K562 (cell line): ENCODE measurements around the gene SLC5A10. TPM values are rescaled to one million over a fixed set of nuclear protein-coding genes. Genes with fewer than 3 reads are reported as not detected.
A peak's percentile ranks its signal among the peaks of the same experiment; 100 is the strongest.

ENCODE experiments used
- ATAC-seq: fragments of 200-7000 bp; cut with Tn5 transposase; 3 replicates; pipeline ENCODE4 v1.9.1; 2020; ENCODE audit warnings: moderate library complexity
- BruUV-seq: library from RNA; stranded (reverse); fragments of 400-500 nt; replicated peaks from 2 replicates; lab custom pipeline; 2021; lab: Mats Ljungman, UMichigan
- CTCF ChIA-PET: fragments of 300-600 bp; formaldehyde crosslinking; extraction: SDS; loops from one replicate; lab custom pipeline; 2021; ENCODE audit warnings: low intra/inter-chr PET ratio; lab: Yijun Ruan, JAX
- POLR2A ChIA-PET: fragments of 300-600, 350-650 bp; sonication (Branson Sonifier 250); formaldehyde crosslinking; extraction: SDS; loops from one replicate; lab custom pipeline; 2021; ENCODE audit warnings: antibody characterized with exemption, inconsistent platforms; lab: Yijun Ruan, JAX
- DNase-seq, 4 experiments: peaks; one replicate each; pipeline versions ENCODE4 v3.0.0 to v3.0.0-alpha.2; 2011 to 2018; ENCODE audit warnings: low spot score in 3 of 4, mixed read lengths in 3 of 4; ENCODE audit errors: extremely low read depth in 1 of 4
- FAIRE-seq: peaks from 2 replicates; lab custom pipeline; 2011; peaks lifted over from hg19 to GRCh38; lab: Jason Lieb, UNC
- H2AFZ ChIP-seq: 2 replicates; pipeline ENCODE4 v1.6.0; 2011; ENCODE audit warnings: low read depth, low read length, control low read depth, inconsistent platforms
- H3K27ac ChIP-seq: fragments of 200-600 bp; 3 replicates; pipeline ENCODE4 v1.8.0; 2011; ENCODE audit warnings: low read depth, mild to moderate bottlenecking, control low read depth, inconsistent platforms, low read length, moderate library complexity, mixed read lengths; ENCODE audit errors: extremely low read depth
- H3K27me3 ChIP-seq, 2 experiments: fragments of 300-600 bp in 1 of 2; 2 replicates in 1 of 2; 3 replicates in 1 of 2; pipeline versions ENCODE4 v1.6.0 to v1.8.0; 2011; ENCODE audit warnings: inconsistent platforms in 2 of 2, low read length in 2 of 2, mild to moderate bottlenecking in 1 of 2, mixed read lengths in 1 of 2, moderate library complexity in 1 of 2; ENCODE audit not compliant: control insufficient read depth in 2 of 2, insufficient read depth in 2 of 2
- H3K36me3 ChIP-seq: fragments of 300-600 bp; 3 replicates; pipeline ENCODE4 v1.8.0; 2011; ENCODE audit warnings: mild to moderate bottlenecking, low read length, inconsistent platforms; ENCODE audit not compliant: control insufficient read depth, insufficient read depth
- H3K4me1 ChIP-seq, 2 experiments: fragments of 200-600 bp in 1 of 2; replicated peaks in 1 of 2; 2 replicates in 1 of 2; 3 replicates in 1 of 2; pipeline versions ENCODE4 v1.5.1 to v1.8.0; 2011; ENCODE audit warnings: inconsistent platforms in 2 of 2, low read length in 2 of 2, mild to moderate bottlenecking in 1 of 2, mixed read lengths in 1 of 2, moderate library complexity in 1 of 2; ENCODE audit not compliant: control insufficient read depth in 2 of 2, insufficient read depth in 2 of 2
- H3K4me2 ChIP-seq: 2 replicates; pipeline ENCODE4 v1.6.1; 2011; ENCODE audit warnings: low read length, control low read depth, inconsistent platforms, mixed read lengths; ENCODE audit not compliant: insufficient read depth
- H3K4me3 ChIP-seq: fragments of 200-600 bp; sonication (generic), shearing (Covaris generic); 2 replicates; pipeline ENCODE4 v1.5.1; 2016; ENCODE audit warnings: control low read depth, inconsistent platforms
- H3K79me2 ChIP-seq: fragments of 200-600 bp; 3 replicates; pipeline ENCODE4 v1.8.0; 2011; ENCODE audit warnings: low read length, inconsistent platforms; ENCODE audit not compliant: control insufficient read depth, insufficient read depth
- H3K9ac ChIP-seq, 2 experiments: 2 replicates each; pipeline versions ENCODE4 v1.6.0 to v1.6.1; 2011; ENCODE audit warnings: low read depth in 2 of 2, low read length in 2 of 2, control low read depth in 1 of 2, inconsistent platforms in 1 of 2, mild to moderate bottlenecking in 1 of 2, mixed read lengths in 1 of 2; ENCODE audit not compliant: insufficient read depth in 1 of 2
- H3K9me1 ChIP-seq: one replicate; pipeline ENCODE4 v1.6.0; 2011; ENCODE audit warnings: inconsistent platforms, mild to moderate bottlenecking, low read length, moderate library complexity; ENCODE audit not compliant: control insufficient read depth, insufficient read depth
- H3K9me3 ChIP-seq: replicated peaks from 2 replicates; pipeline ENCODE4 v1.5.1; 2011; ENCODE audit warnings: low read depth, low read length, inconsistent platforms; ENCODE audit not compliant: control insufficient read depth, insufficient read depth
- H4K20me1 ChIP-seq: replicated peaks from 2 replicates; pipeline ENCODE4 v1.6.1; 2011; ENCODE audit warnings: low read length, inconsistent platforms, mixed read lengths; ENCODE audit not compliant: control insufficient read depth, insufficient read depth
- CTCF ChIP-seq, 3 experiments: IDR thresholded peaks in 2 of 3; conservative IDR thresholded peaks in 1 of 3; 2 replicates each; pipeline ENCODE4 v1.5.1; 2011 to 2012; ENCODE audit warnings: low read length in 3 of 3, mild to moderate bottlenecking in 3 of 3, control low read depth in 2 of 3, improper control_type of control experiment in 1 of 3, inconsistent platforms in 1 of 3, low read depth in 1 of 3, mixed read lengths in 1 of 3, moderate library complexity in 1 of 3; ENCODE audit not compliant: insufficient read depth in 2 of 3
- RNF2 ChIP-seq: sonication (generic); IDR thresholded peaks from 2 replicates; pipeline ENCODE4 v1.6.1; 2016
- WGBS: fragments of 100-300 bp; shearing (Covaris generic); methylation state at CpG from one replicate; pipeline ENCODE4 v1.1.6; 2016; ENCODE audit warnings: low coverage, mixed read lengths; ENCODE audit not compliant: insufficient coverage; ENCODE audit errors: missing lambda C conversion rate; 5-methylcytosine and 5-hydroxymethylcytosine counted together
- in situ Hi-C: fragments of 300-500 bp; cut with MboI; formaldehyde crosslinking; loops from 4 replicates; pipeline ENCODE4 v1.15.0; 2018; ENCODE audit warnings: inconsistent platforms, mixed read lengths
- intact Hi-C: fragments of 100-400 bp; cut with micrococcal nuclease; formaldehyde crosslinking; loops from 2 replicates; pipeline ENCODE4 v1.14.2; 2022
- polyA plus RNA-seq, 8 experiments: library from polyadenylated mRNA; depleted of rRNA in 4 of 8; stranded (reverse) in 5 of 8; unstranded in 3 of 8; fragments of >200 nt; fragmentation: Nextera tagmentation in 2 of 8; fragmentation: Illumina TruSeq in 1 of 8; extraction: Ambion mirVana in 2 of 8; extraction: Trizol in 1 of 8; gene quantifications; 2 replicates each; pipeline versions ENCODE4 v1.2.1 to v1.2.3, GENCODE V29; 2011 to 2014; ENCODE audit warnings: inconsistent platforms in 1 of 8, missing spikeins in 1 of 8
- total RNA-seq, 7 experiments: library from RNA; depleted of rRNA in 6 of 7; stranded (reverse); fragments of >200 nt in 6 of 7; fragmentation: Illumina TruSeq in 2 of 7; extraction: Trizol in 2 of 7; gene quantifications; 2 replicates each; pipeline versions ENCODE4 v1.2.1 to v1.2.3, GENCODE V29; 2011 to 2021; ENCODE audit warnings: low replicate concordance in 1 of 7

Gene SLC5A10
- total and polyA plus RNA-seq, 9 of the 15 experiments (the other 6 are each of a cell fraction or from before 2014, with no cell fraction given): 0.03 to 0.09 (median 0.03) TPM; not detected in 5

- Histone ChIP-seq H3K79me2 (no peaks in the 10 kb centered on the region), H3K4me2 (no peak overlapping the region), H3K4me3 (no peak overlapping the region), H3K36me3 (peaks cover 30% of the 10 kb centered on the region), H4K20me1 (no peaks in the 10 kb centered on the region), H2AFZ (no peak overlapping the region), H3K27me3 (no peaks in the 10 kb centered on the region), H3K9me3 (no peaks in the 10 kb centered on the region), H3K4me1 (peaks cover 0 to 3% of the 10 kb centered on the region in 2 experiments; a peak in 1 of 5 replicates), H3K27ac (no peak overlapping the region), H3K9me1 (no peaks in the 10 kb centered on the region), H3K9ac (no peak overlapping the region)
- CTCF ChIA-PET: no interaction called here
- no peak for FAIRE-seq
- BruUV-seq: no TSS peak
- intact Hi-C loops: no loop called here
- in situ Hi-C loops: no loop called here
- POLR2A ChIA-PET: no interaction called here
- TF ChIP-seq CTCF (IDR thresholded peaks at IDR 0.05 in 2 of 3, conservative IDR thresholded peaks at IDR 0.05 in 1 of 3; ENCODE audit: insufficient read depth in 2 of 3, low read depth in 1 of 3, low read length in 3 of 3) (peak in 1 of 3 experiments; percentile 19; a peak in 1 of 6 replicates), RNF2 (no peak)
- no peak for ATAC-seq
- peak in 1 of 4 experiments; percentile 8 for DNase-seq
- 93% methylated on average over 8 of the region's 9 CpGs for WGBS
These were observed 23.3 kb upstream of the SLC5A10 start for GRCh38 chr17:18928628-18929125.
